H9 (cell line): Measurements from ENCODE around the gene INTS6L. TPM values are rescaled to one million over a fixed set of nuclear protein-coding genes. Genes with fewer than 3 reads are reported as not detected.

Source experiments
- DNase-seq: peaks from one replicate; pipeline ENCODE4 v3.0.0-alpha.2; 2017
- H2AFZ ChIP-seq: one replicate; pipeline ENCODE4 v1.6.1; 2013; ENCODE audit warnings: mild to moderate bottlenecking, low read length, control low read depth, moderate library complexity
- H2AK5ac ChIP-seq: 2 replicates; pipeline ENCODE4 v1.6.1; 2013; ENCODE audit warnings: low read length, control low read depth, mixed read lengths; ENCODE audit not compliant: insufficient read length
- H2BK120ac ChIP-seq: one replicate; pipeline ENCODE4 v1.6.1; 2013; ENCODE audit warnings: low read depth, mild to moderate bottlenecking, low read length, control low read depth, inconsistent platforms; ENCODE audit not compliant: poor library complexity, severe bottlenecking
- H2BK12ac ChIP-seq: 2 replicates; pipeline ENCODE4 v1.6.1; 2013; ENCODE audit warnings: low read length, control low read depth, mixed read lengths, low read depth; ENCODE audit not compliant: insufficient read length
- H2BK15ac ChIP-seq: 2 replicates; pipeline ENCODE4 v1.6.1; 2013; ENCODE audit warnings: low read depth, low read length, control low read depth
- H2BK20ac ChIP-seq: one replicate; pipeline ENCODE4 v1.6.1; 2013; ENCODE audit warnings: low read depth, mild to moderate bottlenecking, low read length, control low read depth, inconsistent platforms; ENCODE audit not compliant: poor library complexity, severe bottlenecking
- H2BK5ac ChIP-seq: 2 replicates; pipeline ENCODE4 v1.6.1; 2013; ENCODE audit warnings: low read length, control low read depth, mixed read lengths; ENCODE audit not compliant: insufficient read length
- H3K14ac ChIP-seq: 2 replicates; pipeline ENCODE4 v1.6.1; 2013; ENCODE audit warnings: low read length, control low read depth; ENCODE audit not compliant: insufficient read depth
- H3K18ac ChIP-seq: 2 replicates; pipeline ENCODE4 v1.6.1; 2013; ENCODE audit warnings: low read depth, mild to moderate bottlenecking, mixed read lengths, low read length, control low read depth; ENCODE audit not compliant: insufficient read length
- H3K23ac ChIP-seq: 2 replicates; pipeline ENCODE4 v1.6.1; 2013; ENCODE audit warnings: low read length, control low read depth, mixed read lengths, low read depth; ENCODE audit not compliant: insufficient read length
- H3K23me2 ChIP-seq: 2 replicates; pipeline ENCODE4 v1.6.1; 2013; ENCODE audit warnings: low read depth, mild to moderate bottlenecking, mixed read lengths, low read length, control low read depth; ENCODE audit not compliant: insufficient read length, poor library complexity, severe bottlenecking
- H3K27ac ChIP-seq: 2 replicates; pipeline ENCODE4 v1.5.1; 2013; ENCODE audit warnings: low read length, control low read depth, mixed read lengths, low read depth; ENCODE audit not compliant: insufficient read length
- H3K27me3 ChIP-seq: 2 replicates; pipeline ENCODE4 v1.6.1; 2013; ENCODE audit warnings: low read length, control low read depth, inconsistent platforms; ENCODE audit not compliant: insufficient read depth
- H3K4ac ChIP-seq: 2 replicates; pipeline ENCODE4 v1.6.1; 2013; ENCODE audit warnings: low read depth, mild to moderate bottlenecking, control low read depth, inconsistent platforms, low read length, moderate library complexity
- H3K4me1 ChIP-seq: 2 replicates; pipeline ENCODE4 v1.6.1; 2013; ENCODE audit warnings: low read length, control low read depth, inconsistent platforms; ENCODE audit not compliant: insufficient read depth
- H3K4me2 ChIP-seq: 2 replicates; pipeline ENCODE4 v1.6.1; 2013; ENCODE audit warnings: low read length, control low read depth, mixed read lengths; ENCODE audit not compliant: insufficient read length, insufficient read depth
- H3K56ac ChIP-seq: 2 replicates; pipeline ENCODE4 v1.6.1; 2013; ENCODE audit warnings: low read depth, mild to moderate bottlenecking, mixed read lengths, low read length, control low read depth; ENCODE audit not compliant: insufficient read length
- H3K79me1 ChIP-seq: 2 replicates; pipeline ENCODE4 v1.6.1; 2013; ENCODE audit warnings: low read depth, mild to moderate bottlenecking, moderate library complexity, low read length, control low read depth, inconsistent platforms; ENCODE audit not compliant: insufficient read depth, poor library complexity, severe bottlenecking
- H3K79me2 ChIP-seq: 2 replicates; pipeline ENCODE4 v1.6.1; 2013; ENCODE audit warnings: low read length, control low read depth, inconsistent platforms; ENCODE audit not compliant: insufficient read depth
- H3K9ac ChIP-seq: 2 replicates; pipeline ENCODE4 v1.6.1; 2013; ENCODE audit warnings: low read length, control low read depth, mixed read lengths; ENCODE audit not compliant: insufficient read length; ENCODE audit errors: extremely low read depth
- H3K9me3 ChIP-seq: one replicate; pipeline ENCODE4 v1.6.1; 2013; ENCODE audit warnings: low read depth, low read length, inconsistent platforms; ENCODE audit not compliant: control insufficient read depth
- H3T11ph ChIP-seq: one replicate; pipeline ENCODE4 v1.6.1; 2013; ENCODE audit warnings: mild to moderate bottlenecking, low read length, control low read depth, inconsistent platforms
- H4K20me1 ChIP-seq: one replicate; pipeline ENCODE4 v1.6.1; 2013; ENCODE audit not compliant: control insufficient read depth, insufficient read length, insufficient read depth
- H4K5ac ChIP-seq: 2 replicates; pipeline ENCODE4 v1.6.1; 2013; ENCODE audit warnings: low read depth, mild to moderate bottlenecking, mixed read lengths, low read length, control low read depth; ENCODE audit not compliant: insufficient read length
- H4K8ac ChIP-seq: replicated peaks from 2 replicates; pipeline ENCODE4 v1.6.1; 2013; ENCODE audit warnings: low read length, control low read depth, mixed read lengths, low read depth; ENCODE audit not compliant: insufficient read length
- H4K91ac ChIP-seq: 2 replicates; pipeline ENCODE4 v1.6.1; 2013; ENCODE audit warnings: low read depth, mild to moderate bottlenecking, moderate library complexity, mixed read lengths, low read length, control low read depth; ENCODE audit not compliant: insufficient read length
- H3K27ac Mint-ChIP-seq, 3 experiments: 2 replicates in 2 of 3; 3 replicates in 1 of 3; pipeline ENCODE4 v1.8.0; 2020 to 2021; ENCODE audit warnings: mixed read lengths in 3 of 3, mild to moderate bottlenecking in 1 of 3, moderate library complexity in 1 of 3
- H3K27me3 Mint-ChIP-seq: 2 replicates; pipeline ENCODE4 v1.8.0; 2021; ENCODE audit warnings: low read depth, mild to moderate bottlenecking, moderate library complexity, mixed read lengths
- H3K36me3 Mint-ChIP-seq, 3 experiments: 2 replicates in 2 of 3; 3 replicates in 1 of 3; pipeline ENCODE4 v1.8.0; 2020 to 2021; ENCODE audit warnings: low read depth in 3 of 3, mixed read lengths in 3 of 3; ENCODE audit not compliant: insufficient read depth in 1 of 3
- H3K4me1 Mint-ChIP-seq, 2 experiments: 2 replicates each; pipeline ENCODE4 v1.8.0; 2020; ENCODE audit warnings: mixed read lengths in 2 of 2
- H3K4me3 Mint-ChIP-seq, 2 experiments: 2 replicates in 1 of 2; 3 replicates in 1 of 2; pipeline ENCODE4 v1.8.0; 2020 to 2021; ENCODE audit warnings: mild to moderate bottlenecking in 2 of 2, mixed read lengths in 2 of 2, moderate library complexity in 1 of 2
- H3K9me3 Mint-ChIP-seq, 2 experiments: 2 replicates in 1 of 2; 3 replicates in 1 of 2; pipeline ENCODE4 v1.8.0; 2020; ENCODE audit warnings: mild to moderate bottlenecking in 2 of 2, mixed read lengths in 2 of 2, moderate library complexity in 1 of 2
- WGBS: extraction: QIAGEN DNeasy Blood & Tissue Kit; methylation state at CpG from one replicate; pipeline ENCODE4 v1.1.7; 2013; ENCODE audit warnings: missing lambda C conversion rate, low lambda C conversion rate, mixed read lengths; ENCODE audit not compliant: insufficient read length; ENCODE audit errors: extremely low coverage; 5-methylcytosine and 5-hydroxymethylcytosine counted together
- total RNA-seq: library from RNA; stranded (reverse); gene quantifications from 2 replicates; pipeline ENCODE4 v1.2.1, GENCODE V29; 2021
- TF ChIP-seq, protein P1 (sequence below): fragments of 200-600 bp; sonication (generic); conservative IDR thresholded peaks from 3 replicates; pipeline ENCODE4 v1.8.0; 2021; ENCODE audit warnings: antibody characterized with exemption, mild to moderate bottlenecking

Gene INTS6L
- total RNA-seq, 1 experiment from 2014 or later = 7.8 TPM

DNA sequence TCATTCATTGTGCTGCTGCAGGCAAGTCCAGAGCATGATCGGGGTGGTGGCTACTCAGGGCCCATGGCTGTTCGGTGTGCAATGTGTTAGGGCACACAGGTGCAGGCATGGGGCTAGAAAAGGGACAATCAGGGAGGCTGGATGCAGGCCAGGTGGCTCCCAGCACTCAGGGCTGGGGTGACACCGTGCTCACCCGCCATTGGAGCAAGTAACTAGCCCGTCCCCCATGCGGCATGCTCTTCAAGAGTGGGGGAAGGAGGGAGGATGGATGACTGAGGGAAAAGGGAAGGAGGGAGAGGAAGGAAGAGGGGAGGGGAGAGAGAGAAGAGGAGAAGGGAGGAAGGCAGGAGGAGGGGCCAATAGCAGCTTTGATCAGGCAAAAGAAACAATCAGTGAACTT, 64.7 kb downstream of the INTS6L start:
- Histone ChIP-seq H3K4me1 (no peaks in the 10 kb centered on the region), H3T11ph (no peak overlapping the region), H3K4ac (no peak overlapping the region), H3K9me3 (peaks cover 37% of the 10 kb centered on the region), H3K27ac (no peak overlapping the region), H2BK5ac (no peak overlapping the region), H2BK20ac (no peak overlapping the region), H3K23ac (no peak overlapping the region), H2AK5ac (no peak overlapping the region), H3K27me3 (no peaks in the 10 kb centered on the region), H3K79me2 (no peaks in the 10 kb centered on the region), H3K23me2 (no peaks in the 10 kb centered on the region), H2AFZ (no peak overlapping the region), H3K4me2 (no peak overlapping the region), H3K56ac (no peak overlapping the region), H4K91ac (no peak overlapping the region), H2BK120ac (no peak overlapping the region), H4K20me1 (no peaks in the 10 kb centered on the region), H4K5ac (no peak overlapping the region), H2BK12ac (no peak overlapping the region), H4K8ac (no peak overlapping the region), H3K79me1 (no peaks in the 10 kb centered on the region), H3K14ac (no peak overlapping the region), H2BK15ac (no peak overlapping the region), H3K9ac (no peak overlapping the region), H3K18ac (no peak overlapping the region)
- Mint-ChIP-seq H3K4me3 (no peak overlapping the region), H3K27ac (no peak overlapping the region), H3K4me1 (no peaks in the 10 kb centered on the region), H3K9me3 (peaks cover 59 to 60% of the 10 kb centered on the region in 2 experiments), H3K27me3 (no peaks in the 10 kb centered on the region; the same call in 1 of the 2 replicates), H3K36me3 (peaks cover 4 to 14% (median 4%) of the 10 kb centered on the region in 3 experiments; a peak in 4 of 7 replicates)
- no peak for DNase-seq
- WGBS = no CpG with 5 or more reads among the region's 6 CpGs
- TF ChIP-seq, protein P1, sequence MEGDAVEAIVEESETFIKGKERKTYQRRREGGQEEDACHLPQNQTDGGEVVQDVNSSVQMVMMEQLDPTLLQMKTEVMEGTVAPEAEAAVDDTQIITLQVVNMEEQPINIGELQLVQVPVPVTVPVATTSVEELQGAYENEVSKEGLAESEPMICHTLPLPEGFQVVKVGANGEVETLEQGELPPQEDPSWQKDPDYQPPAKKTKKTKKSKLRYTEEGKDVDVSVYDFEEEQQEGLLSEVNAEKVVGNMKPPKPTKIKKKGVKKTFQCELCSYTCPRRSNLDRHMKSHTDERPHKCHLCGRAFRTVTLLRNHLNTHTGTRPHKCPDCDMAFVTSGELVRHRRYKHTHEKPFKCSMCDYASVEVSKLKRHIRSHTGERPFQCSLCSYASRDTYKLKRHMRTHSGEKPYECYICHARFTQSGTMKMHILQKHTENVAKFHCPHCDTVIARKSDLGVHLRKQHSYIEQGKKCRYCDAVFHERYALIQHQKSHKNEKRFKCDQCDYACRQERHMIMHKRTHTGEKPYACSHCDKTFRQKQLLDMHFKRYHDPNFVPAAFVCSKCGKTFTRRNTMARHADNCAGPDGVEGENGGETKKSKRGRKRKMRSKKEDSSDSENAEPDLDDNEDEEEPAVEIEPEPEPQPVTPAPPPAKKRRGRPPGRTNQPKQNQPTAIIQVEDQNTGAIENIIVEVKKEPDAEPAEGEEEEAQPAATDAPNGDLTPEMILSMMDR = no peak
